HuH-7 (cell line): Measurements from ENCODE around the gene PTTG2.

Experiments
- DNase-seq: peaks from one replicate; pipeline ENCODE4 v3.0.0; 2011; ENCODE audit warnings: low spot score

PTTG2 gene

DNA sequence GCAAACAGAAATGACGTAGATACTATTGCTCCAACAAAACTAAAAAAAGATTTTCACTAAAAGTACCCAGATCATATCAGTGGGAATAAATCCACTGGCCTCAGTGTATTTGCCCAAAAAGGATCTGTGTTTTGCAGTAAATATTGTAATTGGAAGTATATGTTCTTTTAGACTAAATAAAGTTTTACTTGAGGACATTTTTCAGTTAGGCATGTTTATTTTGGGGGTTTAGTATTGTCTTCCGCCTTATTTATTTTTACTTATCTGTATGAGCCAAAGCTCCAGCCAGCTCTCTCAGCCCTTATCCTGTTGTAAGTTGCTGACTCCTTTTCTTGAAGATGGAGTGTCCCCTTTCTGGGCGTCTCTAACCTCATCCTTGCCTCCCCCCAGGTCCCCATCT, 49.8 kb downstream of the PTTG2 start:
- DNase-seq: no peak
